ENCODE data around the gene ARHGEF17. TPM values are rescaled to one million over a fixed set of nuclear protein-coding genes. Genes with fewer than 3 reads are reported as not detected.

Gene ARHGEF17
- polyA plus RNA-seq, 3 donors from 2014 or later, result not detected

DNA sequence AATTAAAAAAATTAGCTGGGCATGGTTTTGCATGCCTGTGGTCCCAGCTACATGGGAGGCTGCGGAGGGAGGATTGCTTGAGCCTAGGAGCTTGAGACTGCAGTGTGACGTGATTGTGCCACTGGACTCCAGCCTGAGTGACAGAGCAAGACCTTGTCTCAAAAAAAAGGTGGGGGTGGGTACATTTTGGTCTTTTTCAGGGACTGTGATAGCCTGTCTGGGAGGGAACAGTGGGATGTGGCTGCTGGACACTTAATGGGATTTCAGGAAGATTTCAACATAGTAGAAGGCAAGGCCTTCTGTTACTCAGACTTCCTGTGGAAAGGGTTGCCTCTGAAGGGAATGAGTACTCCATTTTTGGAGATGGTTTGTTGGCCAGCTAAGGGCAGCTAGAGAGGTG, 108.7 kb downstream of the ARHGEF17 start:
- Mint-ChIP-seq H3K4me3 (no peak overlapping the region), H3K27ac (peak overlapping the region in 2 of 6 donors; percentile 18 to 20), H3K4me1 (peaks cover 12 to 26% of the 10 kb centered on the region in 2 donors), H3K36me3 (peaks cover 4 to 11% (median 8%) of the 10 kb centered on the region in 3 donors), H3K27me3 (ENCODE audit: low read depth in 3 of 3) (no peaks in the 10 kb centered on the region), H3K9me3 (no peaks in the 10 kb centered on the region)
- DNase-seq, result no peak

Other genes with a start within 250 kb of the ARHGEF17 start
- gene FCHSD2, start 166.0 kb upstream of the ARHGEF17 start, polyA plus RNA-seq, result 10 to 100 TPM in 2 of 3 donors, 1 to 10 TPM in 1; 9.7 to 25.6 (median 11.9) TPM
- gene P2RY2, start 90.0 kb upstream of the ARHGEF17 start, polyA plus RNA-seq, result under 1 TPM in 1 of 3 donors, not detected in 2; 0.30 TPM
- gene P2RY6, start 35.9 kb upstream of the ARHGEF17 start, polyA plus RNA-seq, result 1 to 10 TPM in 1 of 3 donors, not detected in 2; 3.0 TPM
- gene RELT, start 68.1 kb downstream of the ARHGEF17 start, polyA plus RNA-seq, result 1 to 10 TPM; 2.8 to 5.4 (median 3.6) TPM